Fibroblast of skin of scalp (primary cell): ENCODE results near the gene PHACTR3.

Source experiments
- DNase-seq: peaks from one replicate; pipeline ENCODE4 v3.0.0-alpha.2; 2013

PHACTR3 gene

GRCh38 chr20:59622496-59622895, 18.2 kb downstream of the PHACTR3 start:
- DNase-seq, result no peak

- DNase-seq, result no peak
Observed at GRCh38 chr20:59623133-59623532, 18.8 kb downstream of the PHACTR3 start.

GRCh38 chr20:59623583-59623982, 19.2 kb downstream of the PHACTR3 start:
- no peak for DNase-seq

GRCh38 chr20:59624401-59624800, 20.1 kb downstream of the PHACTR3 start:
- no peak for DNase-seq

- DNase-seq, result no peak
Observed at GRCh38 chr20:59625214-59625922, 21.0 kb downstream of the PHACTR3 start.

- no peak for DNase-seq
Observed at GRCh38 chr20:59627298-59627697, 23.0 kb downstream of the PHACTR3 start.

- no peak for DNase-seq
Observed at GRCh38 chr20:59628171-59628570, 23.8 kb downstream of the PHACTR3 start.

GRCh38 chr20:59629141-59630045, 25.1 kb downstream of the PHACTR3 start:
- no peak for DNase-seq

GRCh38 chr20:59630526-59630925, 26.2 kb downstream of the PHACTR3 start:
- no peak for DNase-seq

- no peak for DNase-seq
Observed at GRCh38 chr20:59631751-59632540, 27.6 kb downstream of the PHACTR3 start.

GRCh38 chr20:59632541-59633113, 28.3 kb downstream of the PHACTR3 start:
- no peak for DNase-seq

- DNase-seq, result no peak
Observed at GRCh38 chr20:59633656-59634251, 29.4 kb downstream of the PHACTR3 start.

- no peak for DNase-seq
Observed at GRCh38 chr20:59634435-59635005, 30.2 kb downstream of the PHACTR3 start.

GRCh38 chr20:59636766-59637370, 32.5 kb downstream of the PHACTR3 start:
- DNase-seq, result no peak

GRCh38 chr20:59640267-59640666, 35.9 kb downstream of the PHACTR3 start:
- DNase-seq, result no peak

GRCh38 chr20:59643615-59644061, 39.3 kb downstream of the PHACTR3 start:
- no peak for DNase-seq

GRCh38 chr20:59644371-59644939, 40.1 kb downstream of the PHACTR3 start:
- no peak for DNase-seq

- DNase-seq, result no peak
Observed at GRCh38 chr20:59645271-59645670, 40.9 kb downstream of the PHACTR3 start.

- no peak for DNase-seq
Observed at GRCh38 chr20:59645761-59646171, 41.4 kb downstream of the PHACTR3 start.

- no peak for DNase-seq
Observed at GRCh38 chr20:59646487-59646886, 42.1 kb downstream of the PHACTR3 start.

GRCh38 chr20:59647271-59647670, 42.9 kb downstream of the PHACTR3 start:
- no peak for DNase-seq
